DOHH2 (cell line): ENCODE data around the gene SHISAL1.

Experiments
- CTCF ChIP-seq: fragments of 200-600 bp; sonication (generic); IDR thresholded peaks from one replicate; pipeline ENCODE4 v1.5.1; 2014; ENCODE audit warnings: antibody characterized with exemption, mild to moderate bottlenecking, low read depth, low read length; ENCODE audit not compliant: poor library complexity, severe bottlenecking
- EZH2phosphoT487 ChIP-seq: fragments of 200-600 bp; sonication (generic); IDR thresholded peaks from 2 replicates; pipeline ENCODE4 v1.6.1; 2017; ENCODE audit warnings: borderline replicate concordance, mild to moderate bottlenecking, antibody characterized with exemption, low read length, moderate library complexity, mixed read lengths

GRCh38 chr22:44276706-44277356 lies 35.9 kb downstream of the SHISAL1 start:
- TF ChIP-seq CTCF, result no peak
- no peak for TF ChIP-seq EZH2phosphoT487
